Epidermal melanocyte (primary cell): ENCODE data around the gene TMEM238L.

ENCODE experiments used
- DNase-seq: peaks from one replicate; pipeline ENCODE4 v3.0.0; 2011; ENCODE audit warnings: low spot score; ENCODE audit not compliant: insufficient read length

Gene TMEM238L

DNA sequence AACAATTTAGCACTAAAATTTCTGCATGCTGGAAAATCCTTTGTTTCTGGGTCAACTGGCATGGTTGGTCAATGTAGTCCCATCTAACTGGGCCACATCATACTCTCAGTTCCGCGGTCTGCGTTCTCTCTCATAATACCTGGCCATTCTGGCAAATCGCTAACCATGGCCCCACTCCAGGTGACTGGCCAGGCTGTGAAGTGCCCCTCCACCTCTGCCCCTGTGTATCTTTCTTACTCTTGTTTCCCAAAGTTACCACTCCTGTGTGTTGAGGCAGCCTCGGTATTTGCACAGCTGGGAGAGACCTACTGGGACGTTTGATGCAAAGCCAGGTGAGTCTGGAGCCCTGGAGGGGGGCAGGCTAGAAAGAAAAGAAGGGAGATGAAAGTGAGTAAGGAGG, 2.0 kb upstream of the TMEM238L start:
- DNase-seq, result no peak

DNA sequence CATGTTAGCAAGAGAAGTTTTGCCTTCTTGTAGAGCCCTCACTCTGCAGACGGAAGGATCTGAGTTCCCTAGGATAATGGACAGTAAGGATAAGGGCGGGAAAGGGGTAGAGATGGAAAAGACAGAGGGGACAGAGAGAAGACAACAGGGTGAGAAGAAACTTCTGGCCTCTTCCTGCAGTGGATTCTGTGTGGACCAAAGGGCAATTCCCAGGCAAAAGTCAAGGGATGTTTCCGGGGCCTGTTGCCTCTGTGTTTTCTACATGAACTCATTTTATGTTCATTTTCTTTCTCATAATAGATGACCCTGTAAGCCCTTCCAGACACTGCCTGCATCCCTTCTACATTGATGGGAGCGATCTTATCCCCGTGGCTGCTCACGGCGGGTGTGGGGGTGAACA, 647 bp upstream of the TMEM238L start:
- no peak for DNase-seq

DNA sequence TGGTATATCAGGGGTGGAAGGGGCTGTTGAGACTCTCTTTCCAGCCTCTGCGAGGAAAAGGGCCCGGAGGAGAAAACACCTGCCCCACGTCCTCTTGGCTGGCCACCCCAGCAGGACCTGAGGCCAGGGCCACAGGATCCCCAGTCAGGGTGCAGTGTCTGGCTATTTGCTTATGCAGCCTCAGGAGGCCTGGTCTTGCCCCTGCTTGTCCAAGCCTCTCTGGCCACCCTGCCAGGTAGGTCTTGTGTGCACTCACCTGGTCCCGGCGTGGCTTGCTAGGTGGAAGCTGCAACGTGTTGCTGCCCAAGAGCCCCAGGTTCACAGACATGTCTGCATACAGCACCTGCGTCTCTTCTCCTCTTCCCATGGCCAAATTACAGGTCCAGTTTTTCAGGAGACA, 549 bp downstream of the TMEM238L start:
- DNase-seq, result no peak

DNA sequence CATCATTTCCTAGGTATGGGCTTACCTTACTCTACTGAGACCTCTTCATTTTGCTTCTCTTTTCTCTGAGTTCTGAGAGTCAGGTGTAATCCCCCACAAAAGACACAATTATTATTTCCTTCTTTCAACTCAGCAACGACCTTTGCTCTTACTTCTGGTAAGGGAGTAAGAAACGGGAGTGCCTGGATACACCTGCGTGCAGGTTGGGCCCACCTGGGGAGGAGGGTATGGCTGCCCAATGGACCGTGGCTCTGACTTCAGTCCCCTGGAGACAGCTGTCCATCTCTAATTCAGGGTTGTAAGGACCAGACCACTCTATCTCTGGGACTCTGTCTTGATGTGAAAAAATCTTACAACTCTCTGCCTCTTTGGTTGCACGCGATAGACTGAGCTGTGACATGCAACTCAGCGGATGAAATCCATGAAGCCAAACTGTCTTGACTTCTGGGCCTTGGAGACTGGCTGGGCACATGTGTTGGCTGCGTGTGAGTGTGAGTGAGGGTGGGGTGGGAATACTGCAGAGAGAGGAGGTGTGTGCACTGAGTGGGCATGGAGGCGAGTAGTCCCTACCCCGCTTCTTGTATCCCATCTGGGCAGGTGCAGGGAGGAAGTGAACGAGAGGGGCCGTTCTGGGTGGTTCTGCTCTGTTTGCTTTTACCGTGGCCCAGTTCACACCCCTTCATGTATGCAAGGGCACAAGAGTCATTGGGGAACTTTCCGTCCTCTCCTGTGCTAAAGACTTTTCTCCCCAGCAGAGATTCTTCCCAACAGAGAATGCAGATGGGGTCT, 1.2 kb downstream of the TMEM238L start:
- no peak for DNase-seq

DNA sequence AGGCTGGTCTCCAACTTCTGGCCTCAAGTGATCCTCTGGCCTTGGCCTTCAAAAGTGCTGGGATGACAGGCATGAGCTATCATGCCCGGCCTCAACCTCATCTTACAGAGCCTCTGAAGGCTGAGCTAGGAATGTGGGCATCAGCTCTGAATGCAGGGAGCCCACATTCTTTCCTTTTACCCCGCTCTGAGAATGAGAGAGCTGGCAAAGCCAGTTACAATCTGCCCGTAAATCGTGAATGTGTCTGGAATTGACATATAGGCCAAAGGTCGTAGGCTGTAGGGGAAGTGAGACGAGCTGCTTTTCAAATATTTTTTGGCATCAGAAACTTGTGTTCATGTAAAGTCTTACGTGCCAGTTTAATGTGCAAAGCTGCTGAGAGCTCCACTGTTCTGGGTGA, 4.5 kb downstream of the TMEM238L start:
- DNase-seq, result no peak

DNA sequence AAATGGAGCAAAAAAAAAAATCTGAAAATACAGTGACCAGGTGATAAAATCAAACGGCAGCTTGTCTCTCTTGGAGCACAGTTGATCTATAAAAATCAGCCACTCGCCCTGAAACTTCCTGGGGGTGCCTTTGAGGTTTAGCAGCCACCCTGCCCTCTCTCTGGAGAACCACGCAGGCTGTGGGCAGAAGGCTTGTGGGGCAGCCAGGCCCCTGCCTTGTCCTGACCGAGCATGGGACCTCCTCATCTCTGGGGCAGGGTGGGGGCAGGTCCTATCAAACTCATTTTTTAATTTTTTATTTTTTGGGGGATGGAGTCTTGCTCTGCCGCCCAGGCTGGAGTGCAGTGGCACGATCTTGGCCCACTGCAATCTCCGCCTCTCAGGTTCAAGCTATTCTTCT, 5.0 kb downstream of the TMEM238L start:
- no peak for DNase-seq

DNA sequence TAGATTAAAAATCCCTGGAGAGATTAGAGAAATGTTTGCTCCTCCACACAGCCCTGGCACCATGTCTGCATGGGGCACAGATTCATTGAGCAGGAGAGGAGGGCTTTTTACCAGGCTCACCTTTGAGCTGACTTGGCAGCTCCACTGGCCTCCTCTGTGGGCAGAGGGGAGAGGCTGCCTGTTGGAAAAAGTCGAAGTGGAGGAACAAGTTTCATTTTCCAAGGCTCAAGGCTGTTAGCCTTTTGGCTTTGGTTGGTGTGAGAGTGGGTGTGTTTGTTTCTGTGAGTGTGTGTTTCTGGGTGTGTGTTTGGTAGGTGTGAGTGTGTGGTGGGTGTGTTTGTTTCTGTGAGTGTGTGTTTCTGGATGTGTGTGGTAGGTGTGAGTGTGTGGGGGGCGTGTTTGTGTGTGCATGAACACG, 5.6 kb downstream of the TMEM238L start:
- no peak for DNase-seq

DNA sequence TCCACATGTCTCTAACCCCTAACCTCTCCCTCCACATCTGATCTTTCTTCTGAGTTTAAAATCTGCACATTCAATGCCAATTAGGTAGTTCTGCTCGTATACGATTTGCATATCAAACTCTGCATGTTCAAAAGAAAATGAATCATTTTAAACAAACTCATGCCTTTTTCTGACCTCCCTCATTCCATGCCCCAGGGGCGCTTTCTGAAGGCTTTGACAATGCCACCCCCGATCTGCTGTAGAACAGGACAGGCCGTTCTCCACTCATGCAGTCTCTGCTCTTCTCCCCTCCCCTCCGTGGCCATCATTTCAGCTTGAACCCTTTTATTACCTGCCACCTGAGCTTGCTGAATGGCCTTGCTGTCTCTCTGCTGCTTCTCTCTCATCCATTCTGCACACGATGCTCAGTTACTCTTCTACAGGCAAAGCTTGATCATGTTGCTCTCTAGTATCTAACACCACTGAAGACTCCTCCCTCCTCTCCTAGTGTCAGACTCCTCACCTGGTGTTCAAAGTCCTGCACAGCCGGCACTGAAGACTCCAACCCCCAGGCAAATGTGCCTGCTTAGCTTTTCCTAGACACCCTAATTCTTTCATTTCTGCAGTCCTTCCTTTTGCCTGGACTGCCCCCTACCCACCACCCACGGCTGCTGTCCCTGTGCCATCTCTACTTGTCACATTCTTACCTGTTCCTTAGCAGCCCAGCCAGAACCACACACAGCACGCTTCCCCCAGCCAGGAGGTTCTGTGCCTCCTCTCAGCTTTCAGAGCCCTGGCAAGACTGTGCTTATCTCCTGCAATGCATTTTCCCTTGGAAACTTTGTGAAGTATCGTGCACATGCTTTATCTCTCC, 6.2 kb downstream of the TMEM238L start:
- no peak for DNase-seq

DNA sequence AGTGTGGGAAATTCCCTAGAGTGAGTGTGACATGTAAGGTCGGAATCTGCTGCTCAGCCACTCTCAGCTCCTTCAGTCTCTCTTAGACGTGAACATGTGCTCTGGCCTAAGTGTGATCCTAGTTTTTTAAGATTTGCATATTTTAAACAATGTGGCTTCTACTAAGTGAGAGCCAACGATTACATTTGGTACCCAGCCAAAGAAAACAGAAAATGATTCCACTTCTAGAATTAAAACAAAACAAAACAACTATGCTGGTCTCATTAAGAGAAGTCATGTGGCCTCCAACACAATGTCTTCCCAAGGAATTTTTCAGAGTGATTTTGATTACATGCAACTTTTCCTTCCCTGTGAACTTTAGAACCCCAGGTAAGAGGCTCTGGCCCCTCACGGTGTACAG, 10.1 kb downstream of the TMEM238L start:
- no peak for DNase-seq

DNA sequence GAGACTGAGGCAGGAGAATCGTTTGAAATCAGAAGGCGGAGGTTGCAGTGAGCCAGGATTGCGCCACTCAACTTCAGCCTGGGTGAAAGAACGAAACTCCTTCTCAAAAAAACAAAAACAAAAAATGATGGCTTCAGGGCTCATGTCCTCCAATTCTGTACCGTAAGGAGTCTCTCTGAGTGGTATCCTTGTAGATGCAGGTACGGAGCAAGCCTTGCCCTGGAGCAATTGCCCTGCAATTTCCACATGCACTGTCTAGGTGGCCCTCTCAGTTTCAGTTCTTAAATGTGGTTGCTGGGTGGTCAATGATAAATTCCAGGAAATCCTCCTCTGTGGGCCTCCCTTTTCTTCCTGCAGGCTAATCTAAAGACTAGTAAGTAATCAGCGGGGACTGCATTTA, 10.6 kb downstream of the TMEM238L start:
- DNase-seq, result no peak

DNA sequence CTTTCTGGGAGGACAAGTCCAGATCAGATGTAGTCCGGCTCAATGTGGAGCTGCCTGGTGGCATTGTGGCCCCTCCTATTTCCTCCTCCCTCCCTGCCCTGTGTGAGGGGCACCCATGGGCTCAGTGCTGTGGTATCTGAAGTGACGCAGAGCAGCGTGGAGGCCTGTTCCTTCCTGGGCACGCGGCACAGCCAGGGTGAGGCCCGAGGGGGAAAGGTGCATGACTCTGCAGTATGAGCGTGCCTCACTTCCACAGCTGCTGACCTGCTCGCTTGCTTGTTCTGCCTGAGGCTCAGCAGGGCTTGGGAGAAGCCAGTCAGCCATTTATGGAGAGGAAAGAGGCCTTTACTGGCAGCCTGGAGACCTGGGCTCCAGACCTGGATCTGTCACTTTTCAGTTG, 11.7 kb downstream of the TMEM238L start:
- no peak for DNase-seq

DNA sequence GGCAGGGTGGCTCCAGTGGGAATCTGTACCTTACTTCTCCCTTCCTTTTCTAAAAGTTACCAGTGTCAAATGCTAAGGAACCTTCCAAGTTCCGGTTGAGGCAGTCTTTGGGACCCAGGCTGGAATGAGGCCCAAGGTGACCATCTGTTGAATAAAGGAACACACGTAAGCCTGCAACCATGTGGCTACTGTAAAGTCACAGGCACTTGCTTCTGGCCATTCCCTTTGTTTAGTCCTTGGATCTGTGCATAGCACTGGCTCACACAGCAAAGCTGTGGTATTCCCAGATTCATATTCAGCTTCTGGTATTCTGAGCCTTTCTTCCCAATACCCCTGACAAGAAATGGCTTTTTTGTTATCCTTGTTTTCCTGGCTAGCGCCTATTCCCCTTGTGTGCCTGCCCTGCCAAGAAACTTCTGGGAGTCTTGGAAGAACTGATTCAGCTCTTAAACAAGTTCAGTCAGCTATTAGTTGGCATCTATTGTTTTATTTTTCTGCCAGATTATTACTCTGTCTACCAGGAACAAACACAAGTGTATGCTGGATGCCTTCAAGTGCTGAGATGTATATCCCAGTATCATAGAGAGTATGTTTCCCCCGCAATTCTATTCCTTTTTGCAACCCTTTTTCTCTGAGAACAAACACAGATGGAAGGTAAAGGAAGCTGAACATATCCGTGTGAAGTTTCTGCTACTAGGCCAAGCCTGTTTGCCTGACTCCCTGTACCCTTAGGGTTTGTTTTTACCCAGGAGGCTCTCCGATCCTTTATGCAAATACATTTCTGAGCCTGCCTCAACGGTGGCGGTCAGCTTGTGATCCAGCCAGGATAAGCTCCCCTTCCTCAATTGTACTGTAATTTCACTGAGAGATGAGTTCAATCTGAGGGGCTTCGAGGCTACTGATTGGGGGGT, 13.2 kb downstream of the TMEM238L start:
- DNase-seq, result no peak

DNA sequence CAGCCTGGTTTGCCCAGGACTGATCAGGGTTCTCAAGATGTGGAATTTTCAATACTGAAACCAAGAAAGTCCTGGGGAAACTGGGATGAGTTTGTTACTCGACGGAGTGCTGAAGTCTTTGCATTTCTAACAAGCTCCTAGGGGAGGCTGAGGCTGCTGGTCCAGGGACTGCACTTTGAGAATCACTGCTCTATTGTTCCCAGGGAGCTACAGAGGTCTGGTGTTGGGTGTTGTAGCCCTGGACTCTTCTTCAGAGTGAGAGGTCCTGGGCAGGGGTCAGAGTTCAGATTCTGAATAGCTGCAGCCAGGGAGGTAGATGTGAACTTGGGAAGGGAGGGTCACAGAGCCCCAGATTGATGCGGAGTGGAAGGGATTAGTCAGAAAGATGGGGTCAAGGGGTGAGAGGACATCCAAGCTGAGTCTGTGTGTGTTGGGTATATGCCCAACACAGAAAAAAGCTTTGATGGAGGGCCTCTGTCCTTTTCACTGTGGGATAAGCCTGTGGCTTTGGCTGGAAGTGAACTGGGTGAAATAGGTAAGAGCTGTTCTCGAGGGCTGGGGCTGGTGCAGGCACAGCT, 14.1 kb downstream of the TMEM238L start:
- DNase-seq, result no peak

DNA sequence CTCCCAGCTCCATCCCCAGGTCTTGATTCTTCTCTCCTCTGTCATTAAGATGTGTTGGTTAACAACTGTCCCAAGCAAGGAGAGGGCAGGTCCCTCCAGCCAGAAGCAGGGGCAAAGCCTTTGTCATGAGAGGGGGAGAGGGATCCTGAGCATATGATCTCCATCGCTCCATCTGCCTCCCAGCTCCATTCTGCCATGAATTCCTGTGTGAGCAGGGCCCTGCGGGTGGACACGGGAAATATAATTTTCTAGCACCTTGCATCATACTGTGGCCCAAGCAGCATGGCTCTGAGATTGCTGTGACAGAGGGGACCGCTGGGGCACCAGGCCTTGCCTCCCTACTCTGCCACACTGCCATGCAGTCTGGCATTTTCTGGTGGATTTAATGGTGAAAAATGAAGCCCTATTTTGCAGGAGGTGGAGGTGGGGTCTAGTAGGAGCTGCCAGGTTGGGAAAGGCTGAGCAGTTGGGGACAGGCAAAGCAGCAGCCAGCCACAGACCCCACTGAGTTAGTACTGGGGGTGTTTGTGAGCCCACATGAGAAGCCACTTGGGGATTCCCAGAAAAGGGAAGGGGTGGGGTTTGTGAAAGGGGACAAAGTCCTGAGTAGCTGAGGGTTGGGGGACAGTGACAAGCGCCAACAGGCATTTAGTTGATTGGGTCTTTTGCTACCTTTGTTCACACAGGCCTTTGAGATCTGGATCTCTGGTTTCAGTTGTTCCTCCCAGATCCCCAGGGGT, 16.4 kb downstream of the TMEM238L start:
- DNase-seq, result no peak

DNA sequence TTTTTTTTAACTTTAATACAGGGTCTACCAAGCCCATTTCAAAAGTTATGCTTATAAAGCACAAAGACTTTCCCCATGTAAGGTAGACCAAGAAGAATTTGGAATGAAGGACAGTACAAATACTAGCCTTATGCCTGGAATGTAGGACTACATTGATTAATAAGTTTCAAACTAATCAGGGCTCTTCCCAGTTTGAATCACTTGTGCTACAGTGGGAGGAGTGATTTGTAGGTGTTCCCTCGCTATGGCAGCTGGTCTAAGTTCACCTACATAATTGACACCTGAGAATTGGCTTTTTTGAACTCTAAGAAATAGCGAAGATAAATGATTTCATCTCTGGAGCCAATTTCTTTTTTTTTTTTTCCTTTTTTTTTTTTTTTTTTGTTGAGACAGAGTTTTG, 18.6 kb downstream of the TMEM238L start:
- DNase-seq, result no peak

DNA sequence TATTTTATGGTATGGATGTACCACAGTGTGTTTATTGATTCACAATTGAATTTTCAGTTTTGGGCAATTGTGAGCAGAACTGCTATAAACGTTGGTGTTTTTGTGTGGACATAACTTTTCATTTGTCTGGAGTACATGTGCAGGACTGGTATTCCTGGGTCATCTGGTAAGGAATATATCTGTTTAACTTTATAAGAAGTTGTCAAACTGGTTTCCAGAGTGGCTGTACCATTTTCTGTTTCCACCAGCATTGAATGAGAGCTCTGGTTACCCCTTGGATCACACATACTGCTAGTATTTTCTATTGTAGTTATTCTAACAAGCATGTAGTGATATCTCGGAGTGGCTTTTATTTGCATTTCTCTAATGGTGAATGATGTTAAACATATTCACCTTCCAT, 24.3 kb downstream of the TMEM238L start:
- DNase-seq, result no peak

DNA sequence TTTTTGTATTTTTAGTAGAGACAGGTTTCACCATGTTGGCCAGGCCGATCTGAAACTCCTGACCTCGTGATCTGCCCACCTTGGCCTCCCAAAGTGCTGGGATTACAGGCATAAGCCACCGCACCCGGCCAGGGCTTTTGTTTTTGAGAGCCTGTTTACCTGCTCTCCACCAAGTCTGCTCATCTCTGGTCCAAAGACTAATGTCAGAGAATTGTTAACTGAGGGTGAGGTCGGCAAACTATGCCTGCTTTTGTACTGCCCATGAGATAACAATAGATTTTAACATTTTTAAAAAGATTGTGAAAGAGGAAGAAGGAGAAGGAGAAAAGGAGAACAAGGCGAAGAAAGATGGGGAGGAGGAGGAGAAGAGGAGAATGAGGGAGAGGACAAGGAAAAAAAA, 26.0 kb downstream of the TMEM238L start:
- no peak for DNase-seq

DNA sequence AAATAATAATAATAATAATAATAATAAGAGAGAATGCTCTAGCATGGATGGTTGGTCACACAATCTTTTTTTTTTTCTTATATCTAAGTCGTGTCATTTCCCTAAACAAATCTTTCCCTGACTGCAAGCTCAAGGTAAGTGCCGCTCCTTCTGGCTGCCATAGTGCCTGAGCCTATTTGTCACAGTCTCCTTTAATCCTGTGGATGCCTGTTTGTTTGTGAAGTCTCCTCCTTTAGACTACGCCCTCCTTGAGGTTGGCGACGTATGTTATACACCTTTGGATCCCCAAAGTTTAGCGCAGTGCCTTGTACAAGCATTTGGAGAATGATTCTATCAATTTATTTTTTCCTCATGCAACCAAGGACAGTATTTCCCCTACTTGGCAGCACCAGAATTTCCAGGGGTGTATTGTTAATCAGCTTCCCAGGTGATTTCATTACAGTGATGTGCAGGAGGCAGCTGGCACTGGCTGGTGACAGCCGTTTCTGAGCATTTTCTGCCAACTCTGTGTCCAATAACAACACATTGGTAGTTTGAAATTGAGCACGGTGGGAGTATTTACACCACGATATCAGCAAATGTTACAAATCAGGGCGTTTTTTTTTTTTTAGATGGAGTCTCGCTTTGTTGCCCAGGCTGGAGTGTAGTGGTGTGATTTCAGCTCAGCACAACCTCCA, 26.6 kb downstream of the TMEM238L start:
- DNase-seq, result no peak

DNA sequence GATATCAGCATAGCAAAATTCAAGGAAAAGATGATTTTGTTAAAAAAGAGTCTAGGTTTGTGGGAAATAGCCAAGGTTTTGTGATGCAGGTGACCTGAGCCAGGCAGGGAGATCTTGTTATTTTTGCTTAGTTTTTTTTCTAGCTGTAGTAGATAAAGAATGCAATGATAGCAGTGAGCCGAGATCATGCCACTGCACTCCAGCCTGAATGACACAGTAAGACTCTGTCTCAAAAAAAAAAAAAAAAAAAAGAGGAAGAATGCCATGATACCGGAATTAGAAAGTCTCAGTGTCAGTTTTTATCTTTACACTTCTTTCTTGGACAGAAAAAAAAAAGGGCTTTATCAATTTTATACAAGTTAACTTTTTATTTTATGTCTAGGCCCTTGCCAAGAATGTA, 27.5 kb downstream of the TMEM238L start:
- DNase-seq, result no peak

DNA sequence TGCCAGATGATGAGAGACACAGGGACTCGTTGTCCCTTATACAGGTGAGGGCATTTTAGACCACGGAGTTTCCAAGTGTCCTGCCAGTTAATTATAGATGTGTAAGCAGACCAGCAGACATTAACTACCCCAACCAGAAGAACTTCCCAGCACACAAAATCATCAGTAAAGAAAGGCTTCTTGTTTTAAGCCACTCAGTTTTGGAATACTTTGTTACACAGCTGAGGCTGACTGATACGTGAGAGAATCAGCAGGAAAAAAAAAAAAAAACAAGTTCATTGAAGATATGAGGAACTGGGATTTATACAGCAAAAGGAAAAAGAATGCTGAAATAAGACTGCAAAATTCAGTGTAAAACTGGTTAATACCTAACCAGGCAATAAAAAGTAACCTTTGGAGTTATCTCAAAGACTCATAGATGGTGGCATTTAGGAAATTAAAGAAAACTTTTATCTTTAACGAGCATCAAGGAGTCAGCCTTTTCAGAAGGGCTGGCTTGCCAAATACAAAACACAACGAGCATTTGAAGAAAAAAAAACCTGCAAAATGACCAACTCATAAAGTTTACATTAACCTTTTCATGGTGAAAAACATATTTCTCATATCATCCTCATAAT, 28.1 kb downstream of the TMEM238L start:
- no peak for DNase-seq
